BJ (cell line): ENCODE measurements around the gene HILPDA. TPM values are rescaled to one million over a fixed set of nuclear protein-coding genes. Genes with fewer than 3 reads are reported as not detected.
A peak's percentile ranks its signal among the peaks of the same experiment; 100 is the strongest.

Source experiments
- CTCF ChIA-PET: fragments of 350-600 bp; formaldehyde crosslinking; extraction: SDS; loops from one replicate; lab custom pipeline; 2021; ENCODE audit warnings: antibody characterized with exemption, inconsistent platforms; lab: Yijun Ruan, JAX
- POLR2A ChIA-PET: fragments of 300-600 bp; sonication (Branson Sonifier 250); formaldehyde crosslinking; extraction: SDS; loops from one replicate; lab custom pipeline; 2021; ENCODE audit warnings: antibody characterized with exemption; lab: Charles Lee
- DNase-seq: peaks from one replicate; pipeline ENCODE4 v3.0.0-alpha.2; 2011; ENCODE audit warnings: low read depth
- H3K27me3 ChIP-seq: 2 replicates; pipeline ENCODE4 v1.6.0; 2011; ENCODE audit warnings: low read length; ENCODE audit not compliant: control insufficient read depth, insufficient read depth
- H3K36me3 ChIP-seq: 2 replicates; pipeline ENCODE4 v1.5.1; 2011; ENCODE audit warnings: low read length; ENCODE audit not compliant: control insufficient read depth, insufficient read depth
- H3K4me3 ChIP-seq: 2 replicates; pipeline ENCODE4 v1.5.1; 2011; ENCODE audit warnings: low read depth, mild to moderate bottlenecking, control low read depth, low read length
- CTCF ChIP-seq: IDR thresholded peaks from 2 replicates; pipeline ENCODE4 v1.5.1; 2011; ENCODE audit warnings: low read depth, mild to moderate bottlenecking, control low read depth, inconsistent platforms, low read length, moderate library complexity; ENCODE audit not compliant: insufficient read depth
- polyA minus RNA-seq: library from RNA; depleted of rRNA, polyadenylated mRNA; stranded (reverse); fragments of >200 nt; gene quantifications from 2 replicates; pipeline ENCODE4 v1.2.3, GENCODE V29; 2011; rRNA and poly(A)+ RNA removed
- polyA plus RNA-seq: library from polyadenylated mRNA; depleted of rRNA; stranded (reverse); fragments of >200 nt; gene quantifications from 2 replicates; pipeline ENCODE4 v1.2.3, GENCODE V29; 2011; rRNA removed

Gene HILPDA, protein sequence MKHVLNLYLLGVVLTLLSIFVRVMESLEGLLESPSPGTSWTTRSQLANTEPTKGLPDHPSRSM
- polyA plus RNA-seq (16.0 and 21.5 TPM in 2 replicates), polyA minus RNA-seq (13.0 and 14.8 TPM in 2 replicates)

- POLR2A ChIA-PET = interaction anchor here (0.6 to 1.4 kb wide), 4 partner anchors 11 to 46 kb away, joined by 4 to 11 read pairs (median 5); partner anchors contain the start of gene IMPDH1
- CTCF ChIA-PET = interaction anchor here (0.8 to 7.0 kb wide), 4 partner anchors 9 to 58 kb away, joined by 3 to 111 read pairs (median 6); partner anchors contain the start of gene IMPDH1
- TF ChIP-seq CTCF = 0 out of 2 replicates have a peak, but pooled peaks have one; percentile 11
- no peaks in the 10 kb centered on the region for H3K27me3 ChIP-seq
- H3K4me3 ChIP-seq = peak within 1 kb of the TSS; percentile 88
- H3K36me3 ChIP-seq = no peaks in the 10 kb centered on the region
- DNase-seq = peak; percentile 76
Observed at GRCh38 chr7:128455543-128456254, at the start of gene HILPDA. Gene HILPDA, plus strand, starts transcription at chr7:128455878. Its CDS starts 1,391 bp downstream, at chr7:128457269.

GRCh38 chr7:128406314-128407232 lies 49.1 kb upstream of the HILPDA start:
- Histone ChIP-seq H3K36me3 (0 out of 2 replicates have a peak, but pooled peaks cover 1% of the 10 kb centered on the region), H3K27me3 (no peaks in the 10 kb centered on the region), H3K4me3 (no peak overlapping the region)
- no peak for TF ChIP-seq CTCF
- no peak for DNase-seq
- ChIA-PET POLR2A (no interaction called here), CTCF (interaction anchor here (0.6 to 6.1 kb wide), 3 partner anchors 19 to 547 kb away, joined by 3 to 90 read pairs (median 18); no protein-coding TSS in a partner anchor)

DNA sequence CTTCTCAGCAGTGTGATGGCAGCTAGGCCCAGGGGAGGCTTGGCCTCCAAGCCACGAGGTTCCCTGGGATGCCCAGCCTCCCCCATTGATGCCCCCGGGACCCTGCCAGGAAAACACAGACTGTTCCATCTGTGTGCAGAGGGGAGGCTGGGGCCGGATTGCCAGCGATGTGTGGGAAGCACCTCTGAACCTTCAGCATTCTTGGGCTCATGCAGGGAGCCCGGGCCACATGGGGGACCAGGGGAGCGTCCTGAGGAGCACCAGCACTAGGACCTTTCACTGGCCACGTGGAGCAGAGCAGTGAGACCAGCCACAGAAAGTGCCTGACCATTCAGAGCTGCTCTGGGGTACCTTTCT lies 48.5 kb upstream of the HILPDA start:
- POLR2A ChIA-PET = no interaction called here
- no peak for TF ChIP-seq CTCF
- Histone ChIP-seq H3K27me3 (no peaks in the 10 kb centered on the region), H3K4me3 (no peak overlapping the region), H3K36me3 (0 out of 2 replicates have a peak, but pooled peaks cover 1% of the 10 kb centered on the region)
- no peak for DNase-seq
- CTCF ChIA-PET = interaction anchor here (0.6 to 6.1 kb wide), 6 partner anchors 9 to 546 kb away, joined by 3 to 90 read pairs (median 14); no protein-coding TSS in a partner anchor

- H3K4me3 ChIP-seq = no peak overlapping the region
- CTCF ChIA-PET = interaction anchor here (1.0 to 6.1 kb wide), 7 partner anchors 8 to 61 kb away, joined by 3 to 90 read pairs (median 14); partner anchors contain the start of gene HILPDA
Observed at GRCh38 chr7:128407751-128408708, 47.6 kb upstream of the HILPDA start.

More at GRCh38 chr7:128407751-128408708, 47.6 kb upstream of the HILPDA start:
- H3K36me3 ChIP-seq = 0 out of 2 replicates have a peak, but pooled peaks cover under 1% of the 10 kb centered on the region
- no peaks in the 10 kb centered on the region for H3K27me3 ChIP-seq
- POLR2A ChIA-PET = no interaction called here
- TF ChIP-seq CTCF = no peak
- no peak for DNase-seq
